Neural cell (in vitro differentiated cells): ENCODE results near the gene SNRPN.
A peak's percentile ranks its signal among the peaks of the same experiment; 100 is the strongest.

Source experiments
- CTCF ChIP-seq: fragments of 450-650 bp; IDR thresholded peaks from 2 replicates; pipeline ENCODE4 v1.5.1; 2014; ENCODE audit warnings: antibody characterized with exemption, mild to moderate bottlenecking, moderate library complexity; ENCODE audit not compliant: poor library complexity, severe bottlenecking
- EP300 ChIP-seq: fragments of 450-650 bp; conservative IDR thresholded peaks from 2 replicates; pipeline ENCODE4 v1.6.1; 2014; ENCODE audit warnings: antibody characterized with exemption, mild to moderate bottlenecking, moderate library complexity; ENCODE audit not compliant: poor library complexity, severe bottlenecking
- EZH2 ChIP-seq: fragments of 200-600, 300-800 bp; shearing (Covaris generic), sonication (generic); IDR thresholded peaks from 2 replicates; pipeline ENCODE4 v1.6.1; 2014; ENCODE audit warnings: antibody characterized with exemption, low read length, borderline replicate concordance, mild to moderate bottlenecking; ENCODE audit not compliant: insufficient read depth, poor library complexity, severe bottlenecking
- MXI1 ChIP-seq: fragments of 450-650 bp; conservative IDR thresholded peaks from 2 replicates; pipeline ENCODE4 v1.6.1; 2014; ENCODE audit warnings: antibody characterized with exemption, mild to moderate bottlenecking; ENCODE audit not compliant: poor library complexity, severe bottlenecking
- POLR2AphosphoS5 ChIP-seq: IDR thresholded peaks from 2 replicates; pipeline ENCODE4 v1.6.1; 2012
- RAD21 ChIP-seq: fragments of 450-650 bp; conservative IDR thresholded peaks from 2 replicates; pipeline ENCODE4 v1.6.1; 2014; ENCODE audit warnings: antibody characterized with exemption, mild to moderate bottlenecking, moderate library complexity
- SMC3 ChIP-seq: fragments of 450-650 bp; conservative IDR thresholded peaks from 2 replicates; pipeline ENCODE4 v1.6.1; 2014; ENCODE audit warnings: antibody characterized with exemption, mild to moderate bottlenecking, moderate library complexity; ENCODE audit not compliant: poor library complexity
- TAF1 ChIP-seq: IDR thresholded peaks from 2 replicates; pipeline ENCODE4 v1.6.1; 2012; ENCODE audit warnings: low read depth

- peak; percentile 16 for TF ChIP-seq EP300
- peak; percentile 86 for TF ChIP-seq TAF1
- peak; percentile 83 for TF ChIP-seq POLR2AphosphoS5
- TF ChIP-seq CTCF, result no peak
- no peak for TF ChIP-seq EZH2
- no peak for TF ChIP-seq RAD21
- TF ChIP-seq MXI1, result no peak
- no peak for TF ChIP-seq SMC3
Measured at GRCh38 chr15:24956111-24956838, 1.5 kb downstream of the SNRPN start.
